ENCODE data around the gene ARL17B. TPM values are rescaled to one million over a fixed set of nuclear protein-coding genes. Genes with fewer than 3 reads are reported as not detected.
"Not testable (repeated sequence)": the region's sequence is repeated elsewhere in the genome, so short reads cannot be mapped to it uniquely, and the experiment has no call there.

The ARL17B gene
- polyA plus RNA-seq, 10 donors, result 5.2 to 12.7 (median 9.9) TPM

DNA sequence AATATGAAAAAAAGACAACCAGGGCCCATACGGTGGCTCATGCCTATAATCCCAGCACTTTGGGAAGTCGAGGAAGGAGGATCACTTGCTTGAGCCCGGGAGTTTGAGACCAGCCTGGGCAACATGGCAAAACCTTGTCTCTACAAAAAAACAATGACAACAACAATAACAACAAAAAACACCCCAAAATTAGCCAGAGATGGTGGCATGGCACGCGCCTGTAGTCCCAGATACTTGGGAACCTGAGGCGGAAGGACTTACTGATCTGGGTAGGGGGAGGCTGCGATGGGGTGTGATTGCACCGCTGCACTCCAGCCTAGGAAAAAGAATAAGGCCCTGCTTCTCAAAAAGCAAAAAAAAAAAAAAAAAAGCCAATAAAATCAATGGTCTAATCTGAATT, 69.9 kb downstream of the ARL17B start:
- DNase-seq, result not testable (repeated sequence)

GRCh38 chr17:46290906-46291546, 70.5 kb downstream of the ARL17B start:
- DNase-seq, result not testable (repeated sequence)

GRCh38 chr17:46287587-46287986, 74.0 kb downstream of the ARL17B start:
- not testable (repeated sequence) for DNase-seq

DNA sequence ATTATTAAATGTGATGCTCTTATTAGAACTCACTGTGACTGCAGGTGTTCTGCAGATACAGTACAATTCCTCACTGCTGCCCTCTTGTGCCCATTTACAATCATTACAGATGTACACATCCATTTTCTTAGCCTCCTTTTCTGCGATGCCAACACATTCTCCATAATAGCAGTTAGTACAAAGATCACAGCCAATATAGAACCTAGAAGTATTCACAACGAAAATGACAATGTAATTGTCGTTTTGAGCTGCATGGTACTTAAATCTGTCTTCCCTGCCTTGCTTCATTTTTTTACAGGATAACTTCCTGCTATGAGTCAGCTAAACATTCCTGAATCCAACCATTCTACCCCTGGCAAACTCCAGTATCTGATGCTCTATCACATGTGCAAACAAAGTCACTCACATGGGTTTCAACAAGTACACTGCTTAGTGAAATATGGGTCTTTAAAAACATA, 74.8 kb downstream of the ARL17B start:
- DNase-seq, result peak; percentile 67 to 89 (median 72)

DNA sequence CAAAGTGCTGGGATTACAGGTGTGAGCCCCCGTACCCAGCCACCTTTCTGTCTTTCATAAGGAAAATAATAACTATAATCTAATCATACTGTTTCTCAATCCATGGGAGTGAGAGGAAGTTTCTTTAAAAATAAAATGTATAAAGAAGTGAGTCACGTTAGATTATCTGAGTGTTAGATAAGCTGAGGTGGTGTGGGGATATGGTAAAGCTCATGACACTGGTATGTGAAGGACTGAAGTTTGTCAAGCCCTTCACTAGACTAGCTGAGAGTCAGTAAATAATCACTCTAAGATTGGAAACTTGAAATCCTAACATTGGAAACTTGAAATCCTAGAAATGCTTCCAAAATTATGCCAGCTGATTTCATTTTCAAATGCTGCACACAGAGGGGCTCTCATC, 76.1 kb downstream of the ARL17B start:
- DNase-seq, result not testable (repeated sequence)

GRCh38 chr17:46284467-46284866, 77.1 kb downstream of the ARL17B start:
- not testable (repeated sequence) for DNase-seq

- not testable (repeated sequence) for DNase-seq
These were observed 78.9 kb downstream of the ARL17B start for GRCh38 chr17:46282635-46283034.

DNA sequence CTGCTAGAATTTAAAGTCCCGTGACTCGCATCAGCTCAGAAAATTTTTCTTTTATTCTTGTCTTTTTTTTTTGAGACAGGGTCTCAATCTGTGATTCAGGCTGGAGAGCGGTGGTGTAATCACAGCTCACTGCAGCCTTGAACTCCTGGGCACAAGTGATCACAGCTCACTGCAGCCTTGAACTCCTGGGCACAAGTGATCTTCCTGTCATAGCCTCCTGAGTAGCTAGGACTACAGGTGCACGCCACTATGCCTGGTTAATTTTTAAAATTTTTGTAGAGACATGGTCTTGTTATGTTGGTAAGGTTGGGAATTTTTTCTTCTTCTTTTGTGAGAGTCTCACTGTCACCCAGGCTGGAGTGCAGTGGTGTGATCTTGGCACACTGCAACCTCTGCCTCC, 80.2 kb downstream of the ARL17B start:
- not testable (repeated sequence) for DNase-seq

GRCh38 chr17:46276728-46277479, 84.7 kb downstream of the ARL17B start:
- not testable (repeated sequence) for DNase-seq

- no peak for DNase-seq
These were observed 87.3 kb downstream of the ARL17B start for GRCh38 chr17:46274238-46274637.

DNA sequence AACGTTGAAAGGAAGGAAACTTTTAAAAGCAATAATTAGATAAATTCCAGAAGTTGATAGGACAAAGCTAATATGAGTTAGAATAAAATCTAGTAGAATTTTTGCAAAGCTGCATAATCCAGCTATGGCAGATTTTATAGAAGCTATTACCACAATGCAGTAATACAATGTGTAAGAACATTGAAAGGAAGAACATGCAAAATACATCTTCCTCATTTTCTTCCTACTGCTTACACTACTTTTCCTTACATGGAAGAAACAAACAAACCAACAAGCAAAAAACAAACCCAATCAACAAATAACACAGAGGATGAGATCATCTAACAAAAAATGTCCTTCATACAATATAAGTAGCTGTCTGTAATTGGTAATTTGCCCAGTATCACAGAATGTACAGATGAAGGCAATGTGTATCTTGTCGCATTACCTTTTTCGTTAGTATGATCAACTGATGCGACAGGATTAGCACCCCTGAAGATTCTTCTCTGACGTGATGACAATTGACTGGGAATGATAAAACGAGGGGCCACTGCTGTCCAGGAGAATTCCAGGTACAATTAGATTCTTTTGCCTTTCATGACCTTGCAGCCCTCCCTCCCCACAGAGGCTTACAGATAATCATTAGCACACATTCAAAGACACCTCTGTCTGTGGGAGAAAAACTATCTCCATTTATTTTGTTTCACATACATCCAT, 87.9 kb downstream of the ARL17B start:
- DNase-seq, result no peak

- DNase-seq, result no peak
These were observed 91.5 kb downstream of the ARL17B start for GRCh38 chr17:46270032-46270431.

DNA sequence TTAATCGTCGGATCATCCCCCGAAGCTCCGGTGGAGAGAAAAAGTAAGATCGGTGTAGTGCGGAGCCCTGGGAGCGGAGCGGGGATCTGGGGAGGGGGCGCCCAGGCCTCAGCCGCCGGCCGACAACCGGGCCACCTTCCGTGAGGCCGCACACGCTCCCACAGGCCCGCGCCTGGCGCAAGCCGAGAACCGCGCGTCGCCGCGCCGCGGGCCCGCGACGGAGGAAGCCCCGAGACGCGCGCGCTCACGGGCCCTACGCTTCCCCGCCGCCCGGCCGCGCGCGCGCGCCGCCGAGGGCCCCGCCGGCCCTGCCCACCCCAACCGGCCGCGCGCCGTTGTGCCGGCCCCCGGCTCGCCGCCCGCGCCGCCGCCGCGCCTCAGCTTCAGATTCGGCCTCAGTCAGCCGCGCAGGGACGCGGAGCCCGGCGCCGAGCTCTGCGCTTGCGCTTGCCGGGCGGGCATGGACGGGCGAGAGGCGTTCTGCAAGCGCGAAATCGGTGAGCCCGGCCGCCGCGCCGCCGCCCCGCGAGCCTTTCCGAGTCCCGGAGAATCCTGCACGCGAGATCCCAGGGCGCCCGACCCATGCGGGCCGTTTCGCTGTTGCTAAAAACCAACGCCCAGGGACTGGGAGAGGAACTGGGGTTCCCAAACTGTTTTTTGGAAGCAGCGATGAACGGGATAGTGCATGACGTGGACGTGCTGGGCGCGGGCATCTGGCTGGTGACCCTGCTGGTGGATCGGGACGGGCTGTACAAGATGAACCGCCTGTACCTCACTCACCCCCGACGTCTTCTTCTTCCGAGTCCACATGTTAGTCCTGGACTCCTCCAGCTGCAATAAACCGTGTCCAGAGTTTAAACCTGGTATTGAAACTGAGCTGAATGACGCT, 94.7 kb downstream of the ARL17B start:
- DNase-seq, result peak; percentile 93 to 97 (median 94)

DNA sequence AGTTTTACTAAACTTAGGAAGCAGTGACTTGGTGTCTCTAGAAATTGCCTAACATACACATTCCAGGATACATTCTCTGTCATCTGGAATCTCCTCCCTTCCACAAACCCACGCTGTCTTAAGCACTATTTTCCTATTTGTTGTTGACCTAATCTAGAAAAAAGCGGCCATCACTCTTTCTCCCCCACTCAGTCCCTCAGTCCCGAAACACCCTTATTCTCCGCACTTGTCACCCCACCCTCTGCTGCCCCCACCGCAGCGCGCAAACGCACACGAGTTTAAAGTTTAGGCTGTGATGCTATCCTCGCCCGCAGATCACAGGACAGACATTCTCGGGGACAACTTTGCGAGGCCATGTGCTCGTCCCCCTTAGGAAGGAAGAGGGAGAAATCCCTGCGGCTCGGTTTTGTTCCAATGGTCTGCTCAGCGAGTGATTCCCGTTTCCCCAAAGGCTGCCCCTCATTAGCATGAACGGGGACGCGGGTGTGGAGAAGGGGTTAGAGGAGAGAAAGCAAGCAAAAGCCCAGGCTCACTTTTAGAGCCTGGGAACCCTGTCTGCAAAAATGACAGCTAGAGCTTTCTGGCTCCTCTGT, 95.4 kb downstream of the ARL17B start:
- DNase-seq, result peak; percentile 19 to 77 (median 19)

- peak in 1 of 3 donors; percentile 56 for DNase-seq
These were observed 96.9 kb downstream of the ARL17B start for GRCh38 chr17:46264456-46265198.

DNA sequence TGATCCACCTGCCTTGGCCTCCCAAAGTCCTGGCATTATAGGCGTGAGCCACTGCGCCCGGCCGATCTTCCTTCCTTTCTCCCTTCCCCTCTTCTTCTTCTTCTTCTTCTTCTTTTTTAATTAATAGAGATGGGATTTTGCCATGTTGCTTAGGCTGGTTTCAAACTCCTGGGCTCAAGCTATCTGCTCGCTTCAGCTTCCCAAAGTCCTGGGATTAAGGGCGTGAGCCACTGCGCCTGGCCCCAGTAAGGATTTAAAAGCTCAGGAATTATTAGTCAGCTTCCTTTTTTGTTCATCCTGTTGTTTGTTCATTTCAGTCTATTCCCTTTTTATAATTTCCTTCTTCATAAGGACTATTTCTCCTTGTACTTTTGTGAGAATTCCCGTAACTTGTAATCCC, 99.3 kb downstream of the ARL17B start:
- DNase-seq, result no peak

DNA sequence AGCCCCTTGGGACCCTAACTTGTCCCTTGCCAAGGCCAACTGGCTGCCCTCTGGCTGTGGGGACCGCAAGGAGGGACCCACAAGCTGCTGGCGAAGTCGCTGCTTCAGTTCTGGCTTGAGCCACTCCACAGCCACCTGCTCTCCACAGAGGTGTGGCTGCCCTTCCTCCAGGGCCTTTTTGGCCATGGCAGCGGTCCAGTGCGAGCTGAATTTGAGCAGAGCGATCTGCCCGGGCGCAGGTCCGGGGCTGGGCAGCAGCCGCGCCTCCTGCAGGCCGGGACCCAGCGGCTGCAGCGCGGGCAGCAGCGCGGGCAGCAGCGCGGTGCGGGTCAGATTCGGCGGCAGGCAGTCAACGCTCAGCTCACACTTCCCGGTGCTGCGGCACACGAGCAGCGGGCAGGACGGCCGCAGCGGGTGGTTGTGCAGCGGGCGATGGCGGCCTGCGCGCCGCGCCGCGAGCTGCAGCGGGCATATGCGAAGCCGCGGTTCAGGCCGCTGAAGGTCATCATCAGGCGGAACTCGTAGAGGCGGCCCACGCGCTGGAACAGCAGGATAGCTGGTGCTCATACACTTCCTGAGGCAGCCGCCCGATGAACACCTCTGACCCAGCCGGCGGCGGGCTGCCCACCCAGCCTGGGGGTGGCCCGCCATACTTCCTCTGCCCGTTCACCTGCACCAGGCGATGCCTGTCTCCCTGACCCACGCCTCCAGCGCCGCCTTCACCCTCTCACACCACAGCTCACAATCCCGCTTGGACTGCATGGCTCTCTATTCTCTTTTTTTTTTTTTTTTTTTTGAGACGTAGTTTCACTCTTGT, 101.5 kb downstream of the ARL17B start:
- peak in 1 of 3 donors; percentile 64 for DNase-seq

GRCh38 chr17:46256369-46256768, 105.2 kb downstream of the ARL17B start:
- not testable (repeated sequence) for DNase-seq

DNA sequence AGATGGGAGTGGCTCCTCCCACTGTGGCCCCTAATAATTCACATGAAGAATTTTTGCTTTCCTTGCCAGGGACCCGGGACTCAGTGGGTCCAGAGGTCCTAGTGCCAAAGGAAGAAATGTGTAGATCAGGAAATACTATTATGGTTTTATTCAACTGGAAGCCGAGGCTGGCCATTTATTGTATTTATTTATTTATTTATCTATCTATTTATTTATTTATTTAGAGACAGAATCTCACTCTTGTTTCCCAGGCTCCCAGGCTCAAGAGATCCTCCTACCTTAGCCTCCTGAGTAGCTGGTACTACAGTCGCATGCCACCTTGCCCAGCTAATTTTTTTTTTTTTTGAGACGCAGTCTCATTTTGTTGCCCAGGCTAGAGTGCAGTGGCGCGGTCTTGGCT, 107.4 kb downstream of the ARL17B start:
- not testable (repeated sequence) for DNase-seq
